LNCaP clone FGC (cell line): ENCODE data around the gene C1orf141.
"Not testable (repeated sequence)": the region's sequence is repeated elsewhere in the genome, so short reads cannot be mapped to it uniquely, and the experiment has no call there.

ENCODE experiments used
- DNase-seq: peaks from one replicate; pipeline ENCODE4 v3.0.0-alpha.2; 2011; ENCODE audit warnings: low read depth
- H3K4me3 ChIP-seq: 2 replicates; pipeline ENCODE4 v1.5.1; 2011; ENCODE audit warnings: mild to moderate bottlenecking, low read depth, low read length, control low read depth
- CTCF ChIP-seq: IDR thresholded peaks from 2 replicates; pipeline ENCODE4 v1.5.1; 2012; ENCODE audit warnings: mild to moderate bottlenecking; ENCODE audit not compliant: control insufficient read depth, insufficient read depth; ENCODE audit errors: extremely low read depth

Gene C1orf141

GRCh38 chr1:67077593-67077992 is 57.2 kb downstream of the C1orf141 start:
- DNase-seq: no peak
- no peak overlapping the region for H3K4me3 ChIP-seq
- no peak for TF ChIP-seq CTCF

GRCh38 chr1:67072749-67073148 is 62.0 kb downstream of the C1orf141 start:
- H3K4me3 ChIP-seq: no peak overlapping the region

GRCh38 chr1:67067655-67068054 is 67.1 kb downstream of the C1orf141 start:
- not testable (repeated sequence) for DNase-seq, H3K4me3 ChIP-seq

More at GRCh38 chr1:67072749-67073148, 62.0 kb downstream of the C1orf141 start:
- DNase-seq: no peak
- no peak for TF ChIP-seq CTCF

- TF ChIP-seq CTCF: no peak
- H3K4me3 ChIP-seq: no peak overlapping the region
Measured at GRCh38 chr1:67062412-67062811, 72.4 kb downstream of the C1orf141 start.

GRCh38 chr1:67061266-67061665 is 73.5 kb downstream of the C1orf141 start:
- no peak for TF ChIP-seq CTCF
- no peak for DNase-seq
- no peak overlapping the region for H3K4me3 ChIP-seq

More at GRCh38 chr1:67062412-67062811, 72.4 kb downstream of the C1orf141 start:
- DNase-seq: no peak

GRCh38 chr1:67060811-67061218 is 74.0 kb downstream of the C1orf141 start:
- no peak for DNase-seq
- TF ChIP-seq CTCF: no peak
- H3K4me3 ChIP-seq: no peak overlapping the region

- DNase-seq: no peak
- H3K4me3 ChIP-seq: no peak overlapping the region
- no peak for TF ChIP-seq CTCF
Measured at GRCh38 chr1:67059346-67059745, 75.4 kb downstream of the C1orf141 start.
